HUES64 (cell line): ENCODE results near the gene ACTG1.

Experiments
- H3K27ac ChIP-seq: 2 replicates; pipeline ENCODE4 v1.7.0; 2013; ENCODE audit warnings: low read depth, low read length, inconsistent platforms
- H3K27me3 ChIP-seq: 2 replicates; pipeline ENCODE4 v1.6.1; 2013; ENCODE audit warnings: mild to moderate bottlenecking, low read length; ENCODE audit not compliant: insufficient read depth
- H3K36me3 ChIP-seq: 2 replicates; pipeline ENCODE4 v1.6.1; 2013; ENCODE audit warnings: mild to moderate bottlenecking, low read length; ENCODE audit not compliant: insufficient read depth
- H3K4me1 ChIP-seq: 2 replicates; pipeline ENCODE4 v1.6.1; 2013; ENCODE audit warnings: mild to moderate bottlenecking, low read length, moderate library complexity; ENCODE audit not compliant: insufficient read depth
- H3K4me3 ChIP-seq: 2 replicates; pipeline ENCODE4 v1.5.1; 2013; ENCODE audit warnings: mild to moderate bottlenecking, low read length, moderate library complexity
- H3K9ac ChIP-seq: 2 replicates; pipeline ENCODE4 v1.6.1; 2013; ENCODE audit warnings: mild to moderate bottlenecking, low read depth, low read length
- H3K9me3 ChIP-seq: 2 replicates; pipeline ENCODE4 v1.6.1; 2013; ENCODE audit warnings: low read depth, low read length; ENCODE audit not compliant: insufficient read depth
- WGBS: fragments of 150-250, 120-280 bp; methylation state at CpG from one replicate; pipeline ENCODE4 v1.1.7; 2013; ENCODE audit warnings: missing lambda C conversion rate; 5-methylcytosine and 5-hydroxymethylcytosine counted together

ACTG1 gene

DNA sequence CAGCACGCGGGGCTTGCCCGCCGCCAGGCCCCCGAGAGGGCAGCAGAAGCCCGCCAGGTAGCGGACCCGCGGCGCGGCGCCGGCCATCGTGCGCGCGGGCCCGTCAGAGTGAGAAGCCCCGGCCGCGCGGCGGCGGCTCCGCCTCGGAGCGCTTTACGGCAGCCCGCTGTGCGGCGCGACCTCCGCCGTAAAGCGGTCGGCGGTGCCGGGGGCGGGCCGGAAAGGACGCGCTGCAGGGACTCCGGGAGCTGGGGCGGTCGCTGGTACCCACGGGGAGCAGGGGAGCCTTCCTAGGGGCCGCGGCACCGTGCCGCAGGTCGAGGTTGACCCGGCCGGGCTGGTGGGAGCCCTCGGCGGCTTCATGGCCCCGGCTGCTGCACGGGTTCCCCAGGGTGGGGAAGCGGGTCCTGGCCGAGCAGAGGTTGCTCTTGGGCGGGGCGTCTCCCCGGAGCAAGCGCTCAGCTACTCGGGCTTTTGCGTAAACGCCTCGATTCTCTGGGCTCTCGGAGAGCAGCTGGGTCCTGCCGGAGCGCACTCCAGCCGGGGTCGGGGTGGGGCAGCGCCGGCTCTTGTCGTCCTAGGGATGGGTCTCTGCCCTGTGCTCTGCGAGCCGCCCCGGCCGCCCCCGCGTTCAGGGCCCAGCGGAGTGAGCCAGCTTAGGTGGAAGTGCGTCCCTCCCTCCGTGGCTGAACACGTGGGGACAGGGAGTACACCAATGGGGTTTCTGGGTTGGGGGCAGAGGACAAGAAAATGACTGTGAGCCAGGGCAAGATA is 39.8 kb upstream of the ACTG1 start, which contains the start of gene FAAP100:
Gene FAAP100, minus strand, starts transcription at position 110 of the 774 bp plus-strand sequence. Its CDS starts 23 bp downstream, at position 87.
- Histone ChIP-seq H3K27me3 (no peaks in the 10 kb centered on the region), H3K9me3 (no peaks in the 10 kb centered on the region), H3K4me1 (peaks cover 7% of the 10 kb centered on the region; the same call in 1 of the 2 replicates), H3K4me3 (peak within 1 kb of the TSS; percentile 98), H3K36me3 (peaks cover 38% of the 10 kb centered on the region), H3K27ac (peak within 1 kb of the TSS; percentile 81), H3K9ac (peak within 1 kb of the TSS; percentile 82)
- under 1% methylated on average over 84 of the region's 85 CpGs for WGBS

DNA sequence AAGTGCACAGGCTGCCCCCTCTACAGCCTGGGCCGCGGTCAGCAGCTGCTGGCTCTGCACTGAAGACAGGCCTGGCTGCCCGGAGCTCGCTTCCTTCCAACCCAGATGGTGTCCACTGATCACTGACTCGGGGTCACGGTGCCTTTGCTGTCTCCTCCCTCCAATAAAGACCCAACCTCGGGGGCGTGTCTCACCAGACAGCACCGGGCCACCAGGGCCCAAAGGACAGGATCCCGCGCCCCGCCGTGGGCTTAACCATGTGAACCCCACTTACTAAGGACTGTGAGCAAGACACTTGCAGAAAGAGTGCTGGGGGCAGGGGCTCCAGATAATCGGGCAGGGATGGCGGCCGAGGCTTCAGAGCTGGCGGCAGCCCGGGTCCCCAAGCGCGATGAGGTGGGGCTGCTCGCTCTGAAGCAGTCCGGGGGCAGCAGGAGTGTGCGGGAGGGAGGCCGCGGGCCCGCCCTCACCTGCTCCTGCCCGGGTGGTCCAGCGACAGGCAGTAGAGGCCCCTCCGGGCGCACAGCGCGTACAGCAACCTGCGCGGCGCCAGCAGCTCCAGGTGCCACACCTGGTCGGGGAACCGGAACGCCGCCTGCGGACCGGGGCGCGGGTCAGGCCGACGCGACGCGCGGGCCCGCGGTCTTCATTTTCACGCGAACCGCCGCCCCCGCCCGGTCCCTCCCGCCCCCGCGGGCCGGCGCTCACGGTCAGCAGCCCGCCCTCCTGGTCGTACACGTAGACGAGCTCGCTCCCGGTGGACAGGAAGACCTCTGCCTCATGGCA is 39.1 kb upstream of the ACTG1 start:
- no peaks in the 10 kb centered on the region for H3K27me3 ChIP-seq
- H3K27ac ChIP-seq, result peak overlapping the region; percentile 62; the same call in 1 of the 2 replicates
- WGBS, result 5% methylated on average over 69 of the region's 69 CpGs
- H3K9me3 ChIP-seq, result no peaks in the 10 kb centered on the region
- peak overlapping the region; percentile 82 for H3K9ac ChIP-seq
- H3K4me1 ChIP-seq, result peaks cover 7% of the 10 kb centered on the region; the same call in 1 of the 2 replicates
- H3K4me3 ChIP-seq, result peak overlapping the region; percentile 98
- H3K36me3 ChIP-seq, result peaks cover 39% of the 10 kb centered on the region

GRCh38 chr17:81550830-81551457 is 38.3 kb upstream of the ACTG1 start:
- Histone ChIP-seq H3K4me3 (peak overlapping the region; percentile 98), H3K27me3 (no peaks in the 10 kb centered on the region), H3K9ac (no peak overlapping the region), H3K9me3 (no peaks in the 10 kb centered on the region), H3K36me3 (peaks cover 46% of the 10 kb centered on the region), H3K4me1 (peaks cover 7% of the 10 kb centered on the region; the same call in 1 of the 2 replicates), H3K27ac (no peak overlapping the region)
- whole genome bisulfite sequencing, result 91% methylated on average over 27 of the region's 27 CpGs

DNA sequence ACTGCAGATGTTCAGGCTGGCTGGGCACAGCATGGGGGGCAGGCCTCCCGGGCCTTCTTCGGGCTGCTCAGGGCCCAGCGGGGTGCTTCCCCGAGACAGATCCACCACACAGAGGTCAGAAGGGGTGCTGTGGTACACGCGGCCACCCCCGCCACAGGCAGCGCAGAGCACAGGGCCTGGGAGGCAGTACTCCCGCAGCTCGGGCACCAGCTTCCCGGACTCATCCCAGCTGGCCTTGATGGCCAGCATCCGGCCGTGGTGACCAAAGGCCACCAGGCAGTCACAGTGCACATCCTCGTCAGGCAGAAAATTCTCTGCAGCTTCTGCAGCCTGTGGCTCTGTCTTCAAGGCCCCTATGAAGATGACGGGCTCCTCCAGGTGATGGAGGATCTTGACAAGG is 37.7 kb upstream of the ACTG1 start:
- H3K9me3 ChIP-seq, result no peaks in the 10 kb centered on the region
- no peak overlapping the region for H3K4me3 ChIP-seq
- H3K27ac ChIP-seq, result no peak overlapping the region
- peaks cover 52% of the 10 kb centered on the region for H3K36me3 ChIP-seq
- H3K9ac ChIP-seq, result no peak overlapping the region
- H3K4me1 ChIP-seq, result peaks cover 7% of the 10 kb centered on the region; the same call in 1 of the 2 replicates
- H3K27me3 ChIP-seq, result no peaks in the 10 kb centered on the region
- 96% methylated on average over 15 of the region's 15 CpGs for WGBS

DNA sequence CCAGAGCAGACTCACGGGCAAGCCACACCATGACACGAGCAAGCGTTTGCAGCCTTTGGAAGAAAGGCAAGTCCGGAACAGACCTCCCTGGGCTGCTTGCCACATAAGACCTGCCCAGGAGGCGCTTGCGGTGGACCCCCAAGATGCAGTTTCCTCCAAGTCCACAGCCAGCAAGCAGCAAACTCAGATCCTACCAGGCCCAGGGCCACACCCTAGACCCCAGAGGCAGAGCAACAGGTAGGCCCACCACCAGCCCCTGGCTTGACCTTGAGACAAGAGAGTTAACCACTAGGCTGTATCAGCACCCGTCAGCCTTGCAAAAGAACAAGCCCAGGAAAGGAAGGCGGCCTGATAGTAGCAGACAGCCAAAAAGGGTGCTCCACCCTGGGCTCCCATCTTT is 37.2 kb upstream of the ACTG1 start:
- Histone ChIP-seq H3K27ac (no peak overlapping the region), H3K4me3 (no peak overlapping the region), H3K4me1 (peaks cover 7% of the 10 kb centered on the region; the same call in 1 of the 2 replicates), H3K9ac (no peak overlapping the region), H3K36me3 (peaks cover 56% of the 10 kb centered on the region), H3K27me3 (no peaks in the 10 kb centered on the region), H3K9me3 (no peaks in the 10 kb centered on the region)
- WGBS, result 95% methylated on average over 8 of the region's 8 CpGs

GRCh38 chr17:81549031-81549557 is 36.5 kb upstream of the ACTG1 start:
- Histone ChIP-seq H3K9ac (no peak overlapping the region), H3K9me3 (no peaks in the 10 kb centered on the region), H3K4me3 (no peak overlapping the region), H3K36me3 (peaks cover 62% of the 10 kb centered on the region), H3K27ac (no peak overlapping the region), H3K4me1 (peaks cover 7% of the 10 kb centered on the region; the same call in 1 of the 2 replicates), H3K27me3 (no peaks in the 10 kb centered on the region)
- WGBS, result 98% methylated on average over 16 of the region's 16 CpGs

DNA sequence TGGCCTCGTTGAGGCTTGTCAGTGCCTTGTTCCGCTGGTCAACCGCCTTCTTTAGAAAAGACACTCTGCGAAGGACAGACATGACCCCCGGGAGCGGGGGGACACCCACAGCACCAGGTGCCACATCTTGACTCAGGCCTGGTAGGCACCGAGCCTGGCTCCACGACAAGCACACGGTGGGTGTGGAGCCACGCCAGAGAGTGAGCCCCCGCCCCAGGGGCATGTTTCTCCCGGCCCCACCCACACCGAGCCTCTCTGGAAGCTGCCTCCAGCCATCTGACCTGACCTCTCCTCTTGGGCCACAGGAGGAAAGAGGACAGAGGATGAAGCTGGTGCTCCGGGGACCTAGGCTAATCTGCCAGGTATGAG is 35.0 kb upstream of the ACTG1 start:
- WGBS, result 88% methylated on average over 14 of the region's 14 CpGs
- Histone ChIP-seq H3K27ac (no peak overlapping the region), H3K9me3 (no peaks in the 10 kb centered on the region), H3K4me1 (no peaks in the 10 kb centered on the region), H3K4me3 (no peak overlapping the region), H3K9ac (no peak overlapping the region), H3K36me3 (peaks cover 76% of the 10 kb centered on the region), H3K27me3 (no peaks in the 10 kb centered on the region)

- peaks cover 76% of the 10 kb centered on the region for H3K36me3 ChIP-seq
- no peaks in the 10 kb centered on the region for H3K9me3 ChIP-seq
- no peak overlapping the region for H3K27ac ChIP-seq
- H3K27me3 ChIP-seq, result no peaks in the 10 kb centered on the region
- no peaks in the 10 kb centered on the region for H3K4me1 ChIP-seq
- WGBS, result 92% methylated on average over 36 of the region's 36 CpGs
- no peak overlapping the region for H3K4me3 ChIP-seq
- H3K9ac ChIP-seq, result no peak overlapping the region
Measured at GRCh38 chr17:81546906-81547613, 34.5 kb upstream of the ACTG1 start.

DNA sequence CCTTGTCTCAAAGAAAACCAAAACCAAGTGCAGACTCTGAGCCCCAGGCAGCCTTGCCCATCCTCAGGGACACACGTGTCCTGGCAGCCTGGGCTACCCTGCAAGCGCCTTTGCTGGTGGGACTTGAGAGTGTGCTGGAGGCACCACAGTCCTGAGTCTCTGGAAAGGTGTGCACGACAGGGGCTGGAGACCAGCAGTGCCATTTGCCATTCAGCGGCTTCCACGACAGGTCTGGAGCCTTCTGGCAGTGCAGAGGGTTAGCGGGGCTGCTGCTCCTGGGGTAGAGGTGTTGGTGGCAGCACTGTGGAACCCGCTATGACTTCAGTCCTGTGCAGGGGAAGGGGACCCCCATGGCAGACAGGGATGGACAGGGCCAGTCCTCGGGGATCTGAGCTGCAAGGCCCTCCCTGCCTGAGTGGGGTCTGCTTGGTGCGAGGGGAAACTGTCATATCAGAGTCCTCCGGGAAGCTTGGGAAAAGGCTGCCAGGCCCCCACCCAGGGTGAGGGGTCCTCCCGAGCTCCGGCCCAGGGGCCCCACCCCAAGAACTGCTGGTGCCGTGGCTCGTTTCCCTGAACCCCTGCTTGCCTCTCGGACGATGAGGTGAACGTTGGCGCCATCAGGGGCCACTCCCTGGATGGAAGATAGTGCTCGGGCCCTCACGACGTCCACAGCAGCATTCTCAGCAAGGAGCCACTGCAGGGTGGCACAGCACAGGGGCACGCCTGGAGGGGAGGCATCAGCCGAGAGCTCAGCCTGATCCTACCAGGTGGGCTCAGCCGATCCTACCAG is 32.8 kb upstream of the ACTG1 start:
- Histone ChIP-seq H3K4me3 (no peak overlapping the region), H3K27ac (no peak overlapping the region), H3K9ac (no peak overlapping the region), H3K27me3 (no peaks in the 10 kb centered on the region), H3K4me1 (no peaks in the 10 kb centered on the region), H3K36me3 (peaks cover 81% of the 10 kb centered on the region), H3K9me3 (no peaks in the 10 kb centered on the region)
- 92% methylated on average over 24 of the region's 24 CpGs for WGBS
